ENCODE results near the gene LRRN4.

GRCh38 chr20:6017467-6017866 lies 36.4 kb downstream of the LRRN4 start:
- TF ChIP-seq POLR2A (IDR thresholded peaks at IDR 0.05) (no peak), CTCF (IDR thresholded peaks at IDR 0.05) (no peak)

Measured in stomach (tissue), 4 donors.